NB4 (cell line): ENCODE measurements around the gene RSL1D1.
"Not testable (repeated sequence)": the region's sequence is repeated elsewhere in the genome, so short reads cannot be mapped to it uniquely, and the experiment has no call there.

Source experiments
- DNase-seq: peaks from one replicate; pipeline ENCODE4 v3.0.0; 2010; ENCODE audit warnings: low read depth
- H3K4me3 ChIP-seq: one replicate; pipeline ENCODE4 v1.5.1; 2011; ENCODE audit warnings: mild to moderate bottlenecking, low read depth, low read length, moderate library complexity
- MYC ChIP-seq: IDR thresholded peaks from 2 replicates; pipeline ENCODE4 v1.6.1; 2011; ENCODE audit warnings: low read depth, low read length
- POLR2A ChIP-seq: IDR thresholded peaks from 2 replicates; pipeline ENCODE4 v1.6.1; 2011; ENCODE audit warnings: mild to moderate bottlenecking; ENCODE audit not compliant: insufficient read length; ENCODE audit errors: extremely low read depth
- TF ChIP-seq, protein P1 (sequence below): IDR thresholded peaks from 2 replicates; pipeline ENCODE4 v1.6.1; 2011; ENCODE audit warnings: low read depth, low read length
- TF ChIP-seq, protein P2 (sequence below): IDR thresholded peaks from one replicate; pipeline ENCODE4 v1.5.1; 2012; ENCODE audit warnings: low read depth, low read length

Gene RSL1D1

DNA sequence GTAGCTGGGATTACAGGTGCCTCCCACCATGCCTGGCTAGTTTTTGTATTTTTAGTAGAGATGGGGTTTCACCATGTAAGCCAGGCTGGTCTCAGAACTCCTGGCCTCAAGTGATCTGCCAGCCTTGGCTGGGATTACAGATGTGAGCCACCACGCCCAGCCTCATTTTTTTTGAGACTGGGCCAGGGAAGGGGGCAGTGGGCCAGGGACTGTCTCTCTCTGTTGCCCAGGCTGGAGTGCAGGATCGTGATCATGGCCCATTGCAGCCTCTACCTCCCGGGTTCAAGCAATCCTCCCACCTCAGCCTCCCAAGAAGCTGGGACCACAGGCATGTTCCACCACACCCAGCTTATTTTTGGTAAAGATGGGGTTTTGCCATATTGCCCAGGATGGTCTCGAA is 16.0 kb downstream of the RSL1D1 start:
- DNase-seq: no peak
- no peak overlapping the region for H3K4me3 ChIP-seq
- no peak for TF ChIP-seq MYC
- no peak for TF ChIP-seq POLR2A
- TF ChIP-seq, protein P1, sequence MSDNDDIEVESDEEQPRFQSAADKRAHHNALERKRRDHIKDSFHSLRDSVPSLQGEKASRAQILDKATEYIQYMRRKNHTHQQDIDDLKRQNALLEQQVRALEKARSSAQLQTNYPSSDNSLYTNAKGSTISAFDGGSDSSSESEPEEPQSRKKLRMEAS: no peak
- TF ChIP-seq, protein P2, sequence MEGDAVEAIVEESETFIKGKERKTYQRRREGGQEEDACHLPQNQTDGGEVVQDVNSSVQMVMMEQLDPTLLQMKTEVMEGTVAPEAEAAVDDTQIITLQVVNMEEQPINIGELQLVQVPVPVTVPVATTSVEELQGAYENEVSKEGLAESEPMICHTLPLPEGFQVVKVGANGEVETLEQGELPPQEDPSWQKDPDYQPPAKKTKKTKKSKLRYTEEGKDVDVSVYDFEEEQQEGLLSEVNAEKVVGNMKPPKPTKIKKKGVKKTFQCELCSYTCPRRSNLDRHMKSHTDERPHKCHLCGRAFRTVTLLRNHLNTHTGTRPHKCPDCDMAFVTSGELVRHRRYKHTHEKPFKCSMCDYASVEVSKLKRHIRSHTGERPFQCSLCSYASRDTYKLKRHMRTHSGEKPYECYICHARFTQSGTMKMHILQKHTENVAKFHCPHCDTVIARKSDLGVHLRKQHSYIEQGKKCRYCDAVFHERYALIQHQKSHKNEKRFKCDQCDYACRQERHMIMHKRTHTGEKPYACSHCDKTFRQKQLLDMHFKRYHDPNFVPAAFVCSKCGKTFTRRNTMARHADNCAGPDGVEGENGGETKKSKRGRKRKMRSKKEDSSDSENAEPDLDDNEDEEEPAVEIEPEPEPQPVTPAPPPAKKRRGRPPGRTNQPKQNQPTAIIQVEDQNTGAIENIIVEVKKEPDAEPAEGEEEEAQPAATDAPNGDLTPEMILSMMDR: no peak

DNA sequence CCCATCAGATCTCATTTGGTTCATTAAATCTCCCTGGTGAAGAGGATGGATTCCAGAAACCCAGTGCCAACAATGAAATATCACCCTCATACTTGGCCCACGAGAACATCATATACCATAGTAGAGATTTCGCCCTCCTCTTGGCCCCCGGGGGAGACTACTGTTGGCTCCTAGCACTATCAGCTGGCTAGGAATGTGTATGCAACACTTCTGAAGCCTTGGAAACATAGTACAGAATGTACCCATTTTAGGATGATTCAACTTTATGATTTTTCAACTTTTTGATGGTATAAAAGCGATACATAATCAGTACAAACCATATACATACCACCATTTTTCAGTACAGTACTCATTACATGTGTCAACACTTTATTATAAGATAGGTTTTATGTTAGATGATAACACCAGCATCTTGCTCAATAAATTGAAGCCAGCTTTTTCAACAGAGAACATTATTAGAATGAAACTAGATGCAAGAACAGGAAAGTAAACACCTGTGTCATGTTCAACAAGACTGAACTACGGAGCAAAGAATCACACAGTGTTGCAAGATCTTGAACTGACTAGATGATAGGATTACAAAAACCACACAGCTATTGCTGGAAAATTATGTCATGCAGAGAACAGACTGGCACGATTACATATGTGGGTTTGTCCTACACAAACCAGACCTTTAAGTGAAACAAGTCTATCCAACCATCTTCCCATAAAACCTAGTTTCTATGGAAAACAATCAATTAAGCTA is 17.2 kb downstream of the RSL1D1 start:
- DNase-seq: peak; percentile 73
- no peak for TF ChIP-seq MYC
- TF ChIP-seq POLR2A: no peak
- TF ChIP-seq, protein P2: no peak
- TF ChIP-seq, protein P1: no peak
- H3K4me3 ChIP-seq: no peak overlapping the region

DNA sequence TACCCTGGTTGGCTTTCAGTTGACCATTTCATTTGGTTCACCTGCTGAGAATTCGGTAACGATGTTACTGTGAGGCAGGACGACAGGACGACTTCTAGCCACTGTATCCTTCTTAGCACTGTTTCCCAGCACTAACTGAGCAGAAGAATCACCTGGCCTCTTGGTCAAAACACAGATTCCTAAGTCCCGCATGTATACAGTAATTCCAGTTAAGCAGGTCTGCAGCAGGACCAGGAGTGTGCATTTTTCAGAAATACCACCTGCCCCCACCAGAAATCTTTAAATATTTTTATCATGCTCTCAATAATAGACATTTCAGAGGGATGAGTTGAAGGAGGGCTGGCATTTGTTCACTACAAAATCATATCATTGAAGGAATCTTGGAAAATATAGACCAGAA is 22.6 kb downstream of the RSL1D1 start:
- TF ChIP-seq MYC (no peak), POLR2A (no peak)
- TF ChIP-seq, protein P2: no peak
- TF ChIP-seq, protein P1: no peak
- DNase-seq: no peak

DNA sequence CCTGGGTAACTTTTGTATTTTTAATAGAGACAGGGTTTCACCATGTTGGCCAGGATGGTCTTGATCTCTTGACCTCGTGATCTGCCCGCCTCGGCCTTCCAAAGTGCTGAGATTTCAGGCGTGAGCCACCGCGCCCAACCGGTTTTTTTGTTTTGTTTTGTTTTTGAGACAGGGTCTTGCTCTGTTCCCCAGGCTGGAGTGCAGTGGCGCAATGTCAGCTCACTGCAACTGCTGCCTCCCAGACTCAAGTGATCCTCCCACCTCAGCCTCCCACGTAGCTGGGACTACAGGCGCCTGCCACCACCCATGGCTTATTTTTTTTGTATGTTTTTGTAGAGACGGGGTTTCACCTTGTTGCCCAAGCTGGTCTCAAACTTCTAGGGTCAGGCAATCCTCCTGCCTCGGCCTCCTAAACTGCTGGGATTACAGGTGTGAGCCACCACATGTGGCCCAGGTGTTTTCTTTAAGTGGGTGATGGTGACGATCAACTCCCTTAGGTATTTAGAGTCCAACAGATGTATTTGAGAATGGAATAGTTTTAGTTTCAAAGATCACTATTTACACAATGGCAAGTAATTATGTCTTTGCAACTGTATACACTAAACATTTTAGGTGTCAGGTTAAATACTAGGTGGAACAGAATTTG is 25.7 kb downstream of the RSL1D1 start:
- peak; percentile 47 for DNase-seq

More for the DNA sequence above, 22.6 kb downstream of the RSL1D1 start:
- no peak overlapping the region for H3K4me3 ChIP-seq

DNA sequence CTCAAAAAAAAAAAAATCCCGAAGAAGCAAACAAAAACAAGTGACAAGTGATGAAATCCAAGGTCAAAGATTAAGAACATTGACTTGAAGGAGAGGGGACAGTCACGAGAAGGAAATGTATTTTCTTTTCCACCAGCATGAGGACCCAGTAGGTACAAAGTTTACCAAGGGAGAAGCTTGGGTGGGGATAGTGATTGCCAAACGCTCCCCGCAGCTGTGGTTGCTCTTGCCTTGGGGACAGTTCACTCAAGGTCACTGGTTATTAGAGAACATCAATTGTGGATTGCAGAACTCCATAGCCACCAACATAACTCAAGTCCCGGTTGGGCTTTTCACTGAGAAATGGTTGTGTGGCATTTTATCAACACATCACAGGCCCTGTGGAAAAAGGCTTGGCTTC is 27.0 kb downstream of the RSL1D1 start:
- H3K4me3 ChIP-seq: no peak overlapping the region
- peak; percentile 93 for DNase-seq
- TF ChIP-seq, protein P1: 0 out of 2 replicates have a peak, but pooled peaks have one; percentile 8
- TF ChIP-seq MYC: peak; percentile 48
- no peak for TF ChIP-seq POLR2A

More for the DNA sequence above, 25.7 kb downstream of the RSL1D1 start:
- not testable (repeated sequence) for H3K4me3 ChIP-seq

DNA sequence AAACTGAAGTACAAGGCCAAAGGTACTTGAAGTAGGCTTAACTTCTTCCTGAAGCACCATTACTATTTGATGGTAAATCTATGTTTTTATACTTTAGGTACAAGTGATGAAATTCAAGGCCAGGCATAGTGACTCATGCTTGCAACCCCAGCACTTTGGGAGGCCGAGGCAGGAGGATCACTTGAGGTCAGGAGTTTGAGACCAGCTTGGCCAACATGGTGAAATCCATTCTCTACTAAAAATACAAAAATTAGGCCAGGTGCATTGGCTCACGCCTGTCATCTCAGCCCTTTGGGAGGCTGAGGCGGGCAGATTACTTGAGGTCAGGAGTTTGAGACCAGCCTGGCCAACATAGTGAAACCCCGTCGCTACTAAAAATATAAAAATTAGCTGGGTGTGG is 27.7 kb downstream of the RSL1D1 start:
- peak; percentile 42 for DNase-seq
- not testable (repeated sequence) for H3K4me3 ChIP-seq

DNA sequence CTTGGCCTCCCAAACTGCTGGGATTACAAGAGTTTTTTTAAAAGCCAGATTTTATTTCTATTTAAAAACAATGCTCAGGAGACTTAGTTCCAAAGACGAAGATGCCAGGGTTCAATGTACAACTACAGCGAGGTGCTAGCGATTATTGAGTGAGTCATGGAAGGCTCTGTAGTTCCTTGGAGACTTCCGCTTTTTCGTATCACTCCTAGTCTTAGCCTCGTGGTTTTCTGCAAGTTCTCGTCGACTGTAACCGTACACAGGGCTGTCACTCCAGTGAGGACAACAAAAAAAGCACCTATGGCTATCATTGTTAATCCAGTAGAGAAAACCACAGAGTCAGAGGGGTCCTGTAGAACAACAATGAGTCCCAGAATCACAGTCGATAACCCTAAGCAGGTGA is 31.5 kb downstream of the RSL1D1 start:
- TF ChIP-seq, protein P1: peak; percentile 86
- TF ChIP-seq, protein P2: no peak
- TF ChIP-seq MYC: peak; percentile 74; the same call in 1 of the 2 replicates
- TF ChIP-seq POLR2A: no peak
- peak; percentile 92 for DNase-seq
- no peak overlapping the region for H3K4me3 ChIP-seq

DNA sequence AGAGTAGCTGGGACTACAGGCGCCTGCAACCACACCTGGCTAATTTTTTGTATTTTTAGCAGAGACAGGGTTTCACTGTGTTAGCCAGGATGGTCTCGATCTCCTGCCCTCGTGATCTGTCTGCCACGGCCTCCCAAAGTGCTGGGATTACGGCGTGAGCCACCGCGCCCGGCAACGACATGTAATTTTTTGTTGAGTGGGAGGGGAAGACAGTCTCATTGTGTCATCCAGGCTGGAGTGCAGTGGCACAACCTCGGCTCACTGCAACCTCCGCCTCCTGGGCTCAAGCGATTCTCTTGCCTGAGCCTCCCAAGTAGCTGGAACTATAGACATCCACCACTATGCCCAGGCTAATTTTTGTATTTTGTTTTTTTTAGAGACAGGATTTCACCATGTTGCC is 32.4 kb downstream of the RSL1D1 start:
- not testable (repeated sequence) for H3K4me3 ChIP-seq, DNase-seq
